Measurements from ENCODE around the gene LZTS2. TPM values are rescaled to one million over a fixed set of nuclear protein-coding genes. Genes with fewer than 3 reads are reported as not detected.

The LZTS2 gene
- total and polyA plus RNA-seq, 10 of the 15 experiments (the other 5 are each of a cell fraction or from before 2014, with no cell fraction given), result 0.08 to 13.4 (median 7.2) TPM

DNA sequence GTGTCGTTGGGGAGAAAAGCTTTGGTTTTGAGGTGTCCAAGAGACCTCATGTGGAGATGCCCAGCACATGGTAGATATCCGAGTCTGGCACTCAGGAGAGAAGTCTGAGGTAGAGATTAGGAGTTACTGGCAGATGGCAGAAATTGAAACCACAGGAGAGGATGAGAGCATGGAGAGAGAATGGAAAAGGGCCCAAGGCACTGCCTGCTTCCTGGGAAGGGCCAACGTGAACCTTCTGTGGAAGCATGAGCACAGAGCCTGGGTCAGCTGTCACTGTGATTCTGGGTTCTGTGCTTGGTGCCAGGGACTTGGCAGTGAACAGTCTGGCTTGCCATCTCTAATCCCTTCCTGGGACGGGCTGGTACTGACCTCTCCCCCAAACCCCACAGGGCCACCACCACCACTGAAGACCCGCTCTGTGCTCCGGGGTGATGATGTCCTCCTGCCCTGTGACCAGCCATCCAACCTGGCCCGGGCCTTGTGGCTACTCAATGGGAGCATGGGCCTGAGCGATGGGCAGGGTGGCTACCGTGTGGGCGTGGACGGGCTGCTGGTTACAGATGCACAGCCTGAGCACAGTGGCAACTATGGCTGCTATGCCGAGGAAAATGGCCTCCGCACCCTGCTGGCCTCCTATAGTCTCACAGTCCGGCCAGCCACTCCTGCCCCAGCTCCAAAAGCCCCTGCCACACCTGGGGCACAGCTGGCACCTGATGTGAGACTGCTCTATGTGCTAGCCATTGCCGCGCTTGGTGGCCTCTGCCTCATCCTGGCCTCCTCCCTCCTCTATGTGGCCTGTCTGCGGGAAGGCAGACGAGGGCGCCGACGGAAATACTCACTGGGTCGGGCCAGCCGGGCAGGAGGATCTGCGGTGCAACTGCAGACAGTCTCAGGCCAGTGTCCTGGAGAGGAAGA, 16.4 kb upstream of the LZTS2 start (continued):
- TF ChIP-seq, protein P1, sequence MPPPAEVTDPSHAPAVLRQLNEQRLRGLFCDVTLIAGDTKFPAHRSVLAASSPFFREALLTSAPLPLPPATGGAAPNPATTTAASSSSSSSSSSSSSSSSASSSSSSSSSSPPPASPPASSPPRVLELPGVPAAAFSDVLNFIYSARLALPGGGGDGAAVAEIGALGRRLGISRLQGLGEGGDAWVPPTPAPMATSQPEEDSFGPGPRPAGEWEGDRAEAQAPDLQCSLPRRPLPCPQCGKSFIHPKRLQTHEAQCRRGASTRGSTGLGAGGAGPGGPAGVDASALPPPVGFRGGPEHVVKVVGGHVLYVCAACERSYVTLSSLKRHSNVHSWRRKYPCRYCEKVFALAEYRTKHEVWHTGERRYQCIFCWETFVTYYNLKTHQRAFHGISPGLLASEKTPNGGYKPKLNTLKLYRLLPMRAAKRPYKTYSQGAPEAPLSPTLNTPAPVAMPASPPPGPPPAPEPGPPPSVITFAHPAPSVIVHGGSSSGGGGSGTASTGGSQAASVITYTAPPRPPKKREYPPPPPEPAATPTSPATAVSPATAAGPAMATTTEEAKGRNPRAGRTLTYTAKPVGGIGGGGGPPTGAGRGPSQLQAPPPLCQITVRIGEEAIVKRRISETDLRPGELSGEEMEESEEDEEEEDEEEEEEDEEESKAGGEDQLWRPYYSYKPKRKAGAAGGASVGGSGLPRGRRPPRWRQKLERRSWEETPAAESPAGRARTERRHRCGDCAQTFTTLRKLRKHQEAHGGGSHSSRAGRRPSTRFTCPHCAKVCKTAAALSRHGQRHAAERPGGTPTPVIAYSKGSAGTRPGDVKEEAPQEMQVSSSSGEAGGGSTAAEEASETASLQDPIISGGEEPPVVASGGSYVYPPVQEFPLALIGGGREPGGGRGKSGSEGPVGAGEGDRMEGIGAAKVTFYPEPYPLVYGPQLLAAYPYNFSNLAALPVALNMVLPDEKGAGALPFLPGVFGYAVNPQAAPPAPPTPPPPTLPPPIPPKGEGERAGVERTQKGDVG (CRISPR knock-in tag; IDR thresholded peaks at IDR 0.05), result no peak
- TF ChIP-seq, protein P2, sequence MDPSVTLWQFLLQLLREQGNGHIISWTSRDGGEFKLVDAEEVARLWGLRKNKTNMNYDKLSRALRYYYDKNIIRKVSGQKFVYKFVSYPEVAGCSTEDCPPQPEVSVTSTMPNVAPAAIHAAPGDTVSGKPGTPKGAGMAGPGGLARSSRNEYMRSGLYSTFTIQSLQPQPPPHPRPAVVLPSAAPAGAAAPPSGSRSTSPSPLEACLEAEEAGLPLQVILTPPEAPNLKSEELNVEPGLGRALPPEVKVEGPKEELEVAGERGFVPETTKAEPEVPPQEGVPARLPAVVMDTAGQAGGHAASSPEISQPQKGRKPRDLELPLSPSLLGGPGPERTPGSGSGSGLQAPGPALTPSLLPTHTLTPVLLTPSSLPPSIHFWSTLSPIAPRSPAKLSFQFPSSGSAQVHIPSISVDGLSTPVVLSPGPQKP (IDR thresholded peaks at IDR 0.05; ENCODE audit: low read depth, low read length), result no peak
- no peak for TF ChIP-seq NFXL1 (IDR thresholded peaks at IDR 0.05; ENCODE audit: borderline replicate concordance)
- TF ChIP-seq NBN (IDR thresholded peaks at IDR 0.05), result no peak
- TF ChIP-seq BMI1 (IDR thresholded peaks at IDR 0.05; ENCODE audit: borderline replicate concordance), result no peak
